NCI-H510A treated with DMSO at 0.1 percent for 48 hours (cell line): ENCODE measurements around the gene CLPSL1.
A peak's percentile ranks its signal among the peaks of the same experiment; 100 is the strongest.

ENCODE experiments used
- DNase-seq: peaks from one replicate; lab custom pipeline; 2025; lab: John Stamatoyannopoulos, UW

Gene CLPSL1

DNA sequence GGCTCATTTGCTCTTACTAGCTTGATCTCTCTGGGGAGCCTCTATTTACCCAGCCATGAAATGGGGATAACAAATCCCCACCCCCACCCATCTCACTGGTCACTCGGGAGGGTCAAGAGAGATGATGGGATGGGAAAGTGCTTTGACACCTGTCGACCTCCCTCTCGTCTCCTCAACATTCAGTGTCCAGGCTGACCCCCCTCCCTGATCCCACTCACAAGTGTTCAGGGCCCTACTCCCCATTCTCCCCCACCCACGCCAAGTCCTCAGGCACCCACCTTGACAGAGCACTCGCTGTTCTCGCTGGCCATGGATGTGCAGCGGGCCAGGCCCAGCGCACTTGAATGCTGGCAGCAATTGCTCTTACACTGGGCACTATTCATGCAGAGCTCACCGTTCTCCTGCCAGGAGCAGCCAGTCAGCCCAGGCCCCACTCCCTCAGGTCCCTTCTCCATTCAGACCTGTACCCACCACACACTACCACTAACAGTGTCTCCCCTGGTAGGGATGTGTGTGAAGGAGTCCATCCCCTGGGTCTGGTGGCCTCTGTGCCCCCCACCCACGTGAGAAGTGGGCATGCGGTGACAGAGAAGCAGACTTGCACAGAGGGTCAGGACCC is 14.7 kb downstream of the CLPSL1 start:
- no peak for DNase-seq

DNA sequence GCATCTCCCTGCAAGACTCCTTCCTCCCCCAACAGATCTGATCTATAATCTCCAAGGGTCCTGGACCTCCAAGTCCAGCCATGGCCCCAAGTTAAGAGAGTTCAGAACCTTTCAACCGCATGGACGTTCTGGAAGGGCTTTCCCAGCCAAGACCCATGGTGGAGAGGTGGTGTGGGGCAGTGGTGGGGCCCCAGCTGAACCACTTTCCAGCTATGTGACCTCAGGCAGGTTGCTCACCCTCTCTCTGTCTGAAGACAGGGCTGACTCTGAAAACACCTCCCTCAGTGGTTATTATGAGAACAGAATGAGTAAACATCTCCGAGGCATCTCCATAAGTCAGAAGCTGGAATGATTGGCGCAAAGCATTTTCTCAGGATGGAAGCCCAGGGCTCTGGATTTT is 15.4 kb downstream of the CLPSL1 start:
- DNase-seq, result no peak

DNA sequence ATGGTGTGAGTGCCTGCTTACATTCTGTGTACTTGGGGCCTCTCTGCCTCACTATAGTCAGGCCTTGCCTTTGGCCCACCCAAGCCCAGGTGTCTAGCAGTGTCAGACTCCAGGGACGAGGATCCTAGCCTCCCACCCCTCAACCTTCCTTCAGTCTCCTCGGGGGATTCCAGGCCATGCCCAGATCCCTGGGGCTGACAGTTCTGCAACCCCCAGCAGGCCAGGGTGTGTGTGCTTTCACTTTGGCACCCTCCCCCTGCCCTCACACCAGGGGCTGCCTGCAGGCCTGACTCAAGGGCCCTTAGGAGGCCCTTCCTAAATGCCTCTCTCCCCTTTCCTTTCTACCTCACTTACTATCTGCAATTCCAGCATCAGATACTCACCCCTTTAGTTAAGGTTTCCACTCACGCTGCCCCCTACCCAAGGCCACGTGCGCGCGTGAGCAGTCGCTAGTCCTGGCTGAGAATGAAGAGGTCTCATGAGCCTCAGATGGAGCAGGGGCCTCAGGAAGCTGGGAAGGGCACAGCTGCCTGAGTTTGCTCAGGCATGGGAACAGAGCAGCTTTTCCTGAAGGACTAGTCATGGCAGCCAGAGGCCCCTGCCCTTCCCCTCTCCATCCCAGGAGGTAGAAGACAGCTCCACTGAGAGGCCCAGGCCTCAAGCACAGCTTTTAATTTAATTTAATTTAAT is 17.2 kb downstream of the CLPSL1 start:
- DNase-seq, result no peak

DNA sequence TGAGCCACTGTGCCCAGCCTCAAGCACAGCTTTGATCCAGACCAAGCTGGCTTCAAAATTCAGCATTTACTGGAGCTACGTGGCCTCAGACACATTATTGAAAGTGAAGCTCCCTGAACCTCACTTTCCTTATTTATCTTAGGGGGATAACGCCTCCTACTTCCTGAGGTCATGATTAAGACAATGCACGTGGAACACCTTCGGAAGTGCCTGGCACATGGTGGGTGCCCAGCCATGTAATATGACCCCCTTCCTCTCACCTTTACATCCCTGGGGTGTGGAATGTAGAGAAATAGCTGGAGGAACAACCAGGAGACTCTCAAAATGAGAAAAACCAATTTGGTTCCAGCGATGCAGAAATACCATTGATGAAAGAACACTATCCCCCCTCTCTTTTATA is 17.9 kb downstream of the CLPSL1 start:
- DNase-seq, result no peak

DNA sequence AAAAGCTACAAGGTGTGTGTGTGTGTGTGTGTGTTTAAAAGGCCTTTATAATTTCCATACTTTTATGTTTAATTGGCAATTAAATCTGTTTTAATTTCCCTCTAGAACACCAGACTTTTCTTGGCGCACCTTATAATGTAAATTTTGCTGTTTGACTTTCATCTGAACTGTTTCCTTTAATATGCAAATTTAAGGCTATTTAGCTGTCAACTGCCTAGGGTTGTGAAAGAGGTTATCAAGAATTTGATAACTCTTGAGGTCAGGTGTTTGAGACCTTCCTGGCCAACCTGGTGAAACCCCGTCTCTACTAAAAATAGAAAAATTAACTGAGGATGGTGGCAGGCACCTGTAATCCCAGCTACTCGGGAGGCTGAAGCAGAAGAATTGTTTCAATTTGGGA is 20.3 kb downstream of the CLPSL1 start:
- no peak for DNase-seq

DNA sequence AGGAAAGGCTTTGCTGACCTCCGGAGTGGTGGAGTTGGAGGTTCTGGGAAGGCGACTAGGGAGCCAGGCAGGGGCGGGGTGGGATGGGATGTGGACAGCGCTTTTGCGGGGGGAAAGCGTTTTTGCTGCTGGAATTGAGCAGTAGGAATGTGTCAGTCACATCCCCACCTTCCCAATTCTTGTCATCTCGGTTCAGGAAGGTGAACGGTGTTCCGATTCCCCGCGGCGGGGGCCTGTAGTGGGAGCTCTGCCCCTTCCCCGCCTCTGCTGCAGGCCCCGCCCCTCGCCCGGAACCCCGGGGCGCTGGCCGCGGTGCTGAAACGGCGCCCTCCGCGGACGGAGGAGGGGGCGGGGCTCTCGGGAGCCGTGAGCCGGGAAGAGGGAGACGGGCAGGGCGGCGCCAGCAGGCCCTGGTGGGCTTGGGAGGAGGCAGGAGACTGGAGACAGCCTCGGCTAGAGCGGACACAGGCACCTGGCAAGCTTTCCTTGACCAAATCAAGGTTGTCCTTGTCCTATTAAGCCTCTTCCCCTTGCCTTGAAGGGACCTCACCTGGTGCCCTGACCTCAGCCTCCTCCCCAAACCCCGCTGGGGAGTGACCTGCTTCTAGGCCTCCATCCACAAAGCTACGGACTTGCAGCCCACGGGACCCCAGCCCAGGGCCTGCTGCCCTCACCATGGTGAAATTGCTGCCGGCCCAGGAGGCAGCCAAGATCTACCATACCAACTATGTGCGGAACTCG is 24.3 kb downstream of the CLPSL1 start, which contains the start of gene LHFPL5:
LHFPL5 (plus strand) TSS at position 357 of the 741 bp plus-strand sequence; CDS start at position 676, 319 bp downstream.
- DNase-seq, result peak; percentile 87

DNA sequence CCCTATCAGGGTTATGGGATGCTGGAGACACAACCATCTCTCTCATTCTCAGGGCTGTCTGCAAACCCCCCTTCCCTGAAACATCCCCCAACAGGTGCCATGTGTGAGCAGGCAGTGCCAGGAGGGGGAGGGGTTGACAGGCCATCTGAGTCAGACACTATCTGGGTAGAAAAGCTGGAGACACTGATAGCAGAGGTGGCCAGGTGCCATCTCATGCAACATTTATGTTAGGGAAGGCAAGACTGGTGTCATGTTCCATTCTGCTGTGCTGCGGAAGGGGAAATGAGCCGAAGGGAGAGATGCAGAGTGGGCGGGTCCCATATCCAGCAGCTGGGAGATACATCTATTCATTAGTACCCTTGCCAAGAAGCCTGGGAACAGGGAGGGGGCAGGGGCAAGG is 27.9 kb downstream of the CLPSL1 start:
- DNase-seq, result peak; percentile 98

DNA sequence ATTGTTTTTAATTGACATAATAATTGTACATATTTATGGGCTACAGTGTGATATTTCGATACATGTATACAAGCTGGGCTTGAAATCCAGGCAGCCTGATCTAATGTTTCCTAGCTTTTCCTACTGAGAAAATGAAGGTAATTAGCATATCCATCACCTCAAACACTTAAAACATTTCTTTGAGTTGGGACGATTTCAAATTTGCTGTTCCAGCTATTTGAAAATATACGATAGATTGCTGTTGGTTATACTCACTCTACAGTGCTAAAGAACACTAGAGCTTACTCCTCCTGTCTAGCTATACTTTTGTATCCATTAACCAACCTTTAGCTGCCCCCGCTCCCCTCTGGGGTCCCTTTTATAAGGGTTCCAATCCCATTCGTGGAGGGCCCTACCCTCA is 29.0 kb downstream of the CLPSL1 start:
- DNase-seq, result no peak

DNA sequence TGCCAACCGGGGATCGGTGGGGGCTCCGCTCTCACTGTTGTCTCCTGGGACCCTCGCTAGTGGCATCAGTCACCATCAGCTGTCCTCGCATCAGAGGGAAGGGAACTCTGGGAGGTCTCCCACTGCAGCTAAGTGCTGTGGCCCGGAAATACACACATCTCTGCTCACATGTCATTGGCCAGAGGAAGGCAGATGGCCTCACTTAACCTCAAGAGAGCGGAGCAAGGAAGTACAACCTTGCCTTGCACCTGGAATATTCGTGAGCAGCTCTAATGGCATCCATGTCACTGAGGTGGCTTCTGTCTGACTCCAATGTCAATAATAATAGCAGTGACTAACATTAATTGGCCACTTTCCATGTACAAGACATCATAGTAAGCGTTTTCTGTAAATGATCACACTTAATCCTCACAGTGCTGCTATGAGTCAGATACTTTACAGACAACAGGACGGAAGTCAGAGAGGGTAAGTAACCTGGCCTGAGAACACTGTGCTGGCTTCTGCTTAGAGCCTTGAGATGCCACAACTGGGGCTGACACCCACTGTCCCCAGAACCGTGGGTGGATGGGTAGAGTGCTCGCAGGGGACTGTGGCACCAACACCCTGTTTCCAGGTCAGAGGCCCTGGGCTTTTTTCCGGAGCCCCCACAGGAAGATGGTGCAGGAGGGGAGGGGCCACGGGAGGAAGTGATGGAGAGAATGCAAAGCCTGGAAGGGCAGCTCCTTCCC is 30.3 kb downstream of the CLPSL1 start:
- peak; percentile 70 for DNase-seq

DNA sequence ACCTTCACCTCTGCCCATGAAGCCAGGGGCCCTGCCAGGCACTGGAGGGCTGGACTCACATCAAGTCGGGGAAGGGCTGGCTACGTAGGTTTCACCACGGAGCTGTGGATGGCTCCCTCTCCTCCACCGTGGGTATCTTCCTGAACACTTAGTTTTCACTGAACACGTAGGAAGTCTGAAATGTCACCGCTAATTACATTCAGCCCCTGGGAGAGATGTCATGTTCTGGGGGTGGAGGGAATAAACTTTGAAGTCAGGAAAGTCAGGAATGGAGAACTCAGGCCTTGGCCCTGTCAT is 30.8 kb downstream of the CLPSL1 start:
- DNase-seq, result no peak

DNA sequence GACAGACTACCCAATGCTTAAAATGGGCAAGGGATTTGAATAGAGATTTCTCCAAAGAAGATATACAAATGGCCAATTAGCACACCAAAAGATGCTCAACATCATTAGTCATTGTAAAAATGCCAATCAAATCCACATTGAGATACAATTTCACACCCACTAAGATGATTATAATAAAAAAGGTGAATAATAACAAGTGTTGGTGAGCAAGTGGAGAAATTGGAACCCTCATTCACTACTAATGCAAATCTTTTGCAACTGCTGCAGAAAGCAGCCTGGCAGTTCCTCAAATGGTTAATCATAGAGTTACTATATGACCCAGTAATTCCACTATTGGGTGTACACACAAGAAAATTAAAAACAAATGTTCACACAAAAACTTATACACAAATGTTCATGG is 36.7 kb downstream of the CLPSL1 start:
- DNase-seq, result no peak

DNA sequence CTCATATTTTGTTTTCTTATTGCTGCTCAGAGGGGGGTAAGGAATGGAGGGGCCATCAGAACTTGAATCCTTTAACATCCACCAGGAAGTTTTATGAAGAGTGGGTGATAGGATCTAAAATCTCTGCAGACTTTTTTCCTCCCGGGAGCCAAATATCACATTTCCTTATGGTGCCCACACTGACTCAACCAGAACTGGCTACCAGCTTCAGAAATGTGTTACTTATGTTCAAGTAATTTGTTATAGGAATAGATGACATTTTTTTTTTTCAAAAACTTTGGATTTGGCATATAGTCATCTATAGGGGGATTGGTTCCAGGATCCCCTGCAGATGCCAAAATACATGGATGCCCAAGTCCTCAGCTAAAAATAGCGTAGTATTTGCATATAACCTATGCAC is 42.8 kb downstream of the CLPSL1 start:
- DNase-seq, result no peak

DNA sequence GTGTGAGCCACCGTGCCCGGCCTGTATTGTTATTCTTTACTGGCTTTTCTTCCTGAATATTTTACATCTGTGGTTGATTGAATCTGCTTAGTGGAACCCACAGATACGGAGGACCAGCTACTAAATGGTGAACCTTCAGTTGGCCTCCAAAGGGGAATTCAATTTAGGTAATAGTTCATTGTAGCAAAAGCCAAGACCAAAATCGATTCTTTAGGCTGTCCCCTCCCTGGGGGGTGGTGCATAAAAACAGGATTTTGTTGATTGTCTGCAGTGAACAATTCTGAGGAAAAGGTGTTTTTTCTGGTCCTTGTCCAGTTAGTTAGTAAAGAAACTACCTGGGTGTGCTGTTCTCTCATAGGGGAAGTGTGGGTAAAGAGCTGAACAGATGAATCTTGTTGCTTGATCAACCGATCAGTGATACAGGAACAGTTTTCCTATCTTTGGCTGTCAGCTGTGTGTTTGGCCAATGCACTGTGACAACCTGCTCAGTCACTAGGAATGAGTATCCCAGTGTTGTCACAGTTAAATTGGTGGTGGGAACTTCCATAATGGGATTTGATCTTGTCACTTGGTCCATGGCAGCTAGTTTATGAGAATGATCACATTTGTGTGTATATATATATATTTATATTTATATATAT is 43.9 kb downstream of the CLPSL1 start:
- DNase-seq, result no peak

DNA sequence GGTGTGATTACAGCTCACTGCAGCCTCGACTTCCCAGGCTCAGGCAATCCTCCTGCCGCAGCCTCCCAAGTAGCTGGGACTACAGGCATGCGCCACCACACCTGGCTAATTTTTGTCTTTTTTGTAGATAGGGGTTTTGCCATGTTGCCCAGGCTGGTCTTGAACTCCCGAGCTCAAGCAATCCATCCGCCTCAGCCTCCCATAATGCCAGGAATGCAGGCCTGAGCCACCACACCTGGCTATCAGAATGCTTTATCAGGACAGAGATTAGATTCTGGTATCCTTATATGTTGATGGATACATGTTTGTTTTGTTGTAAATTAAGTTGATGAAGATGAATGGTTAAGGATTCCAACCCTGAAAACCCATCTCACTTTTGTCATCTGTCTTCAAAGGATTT is 48.5 kb downstream of the CLPSL1 start:
- DNase-seq, result no peak

DNA sequence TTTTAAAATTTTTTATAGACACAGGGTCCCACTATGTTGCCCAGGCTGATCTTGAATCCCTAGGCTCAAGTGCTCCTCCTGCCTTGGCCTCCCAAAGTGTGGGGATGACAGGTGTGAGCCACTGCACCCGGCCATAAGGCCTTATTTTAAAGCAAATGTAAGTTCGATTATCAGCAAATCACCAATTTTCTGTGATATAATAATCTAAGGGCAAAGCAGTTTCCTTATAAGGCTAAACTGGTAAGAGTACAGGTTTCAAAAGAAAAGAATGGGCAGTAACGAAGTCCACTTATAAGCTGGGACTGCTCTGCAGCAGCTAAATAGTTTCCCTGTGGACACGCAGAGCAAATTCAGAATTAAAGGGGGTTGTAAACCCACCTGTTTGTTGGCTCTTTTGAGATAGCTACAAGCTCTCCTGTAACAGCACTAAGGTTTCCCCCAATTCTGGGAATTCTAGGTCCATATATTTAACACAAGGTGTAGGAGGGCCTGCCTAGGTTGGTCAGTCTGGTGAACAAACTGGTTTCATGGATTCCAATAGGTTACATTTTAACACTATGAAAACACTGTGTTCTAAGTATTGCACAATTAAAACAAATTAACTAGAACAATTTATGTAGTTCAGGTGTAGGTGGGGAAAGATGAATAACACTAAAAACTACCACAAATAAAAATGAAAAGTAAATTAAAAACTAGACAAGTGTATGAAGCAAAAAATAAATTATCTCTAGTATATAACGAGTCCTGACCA is 50.6 kb downstream of the CLPSL1 start:
- no peak for DNase-seq

DNA sequence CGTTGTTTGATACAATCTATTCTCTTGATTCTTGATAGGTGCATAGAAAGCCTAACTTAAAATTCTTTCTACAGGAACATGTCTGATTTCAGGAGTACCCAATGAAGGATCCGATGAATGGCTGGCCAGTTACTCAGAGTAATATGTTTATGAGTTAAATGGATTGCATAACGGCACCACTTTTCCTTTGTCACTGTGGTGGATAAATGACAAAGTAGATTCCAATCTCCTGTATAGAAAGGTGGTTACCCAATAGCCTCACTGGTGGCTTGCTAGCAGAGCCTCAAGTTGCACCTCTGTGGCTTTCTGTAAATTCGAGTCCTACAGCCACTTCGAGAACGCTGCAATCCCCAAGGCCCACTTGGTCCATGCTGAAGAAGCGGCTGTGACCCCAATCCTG is 52.7 kb downstream of the CLPSL1 start:
- DNase-seq, result no peak
